GM23338 (cell line): ENCODE results near the gene CD163. TPM values are rescaled to one million over a fixed set of nuclear protein-coding genes. Genes with fewer than 3 reads are reported as not detected.

Source experiments
- ATAC-seq: fragments of 200-7000 bp; cut with Tn5 transposase; 3 replicates; pipeline ENCODE4 v1.9.1; 2020
- DNase-seq: peaks from one replicate; pipeline ENCODE4 v3.0.0-alpha.2; 2015; ENCODE audit warnings: low spot score
- H2AFZ ChIP-seq: fragments of 200-600 bp; sonication (generic); 2 replicates; pipeline ENCODE4 v1.8.0; 2016; ENCODE audit warnings: antibody characterized with exemption, mild to moderate bottlenecking, moderate library complexity
- H3F3A ChIP-seq: fragments of 200-600 bp; sonication (generic); replicated peaks from 2 replicates; pipeline ENCODE4 v1.8.0; 2017; ENCODE audit warnings: antibody characterized with exemption, mixed run types, low read depth
- H3K27ac ChIP-seq: fragments of 200-600 bp; sonication (generic); 2 replicates; pipeline ENCODE4 v1.6.1; 2016; ENCODE audit warnings: low read depth
- H3K27me3 ChIP-seq: fragments of 200-600 bp; sonication (generic); 2 replicates; pipeline ENCODE4 v1.8.0; 2016; ENCODE audit warnings: mild to moderate bottlenecking, mixed run types, moderate library complexity; ENCODE audit not compliant: insufficient read depth
- H3K36me3 ChIP-seq: fragments of 200-600 bp; sonication (generic); 2 replicates; pipeline ENCODE4 v1.8.0; 2016; ENCODE audit warnings: mild to moderate bottlenecking; ENCODE audit not compliant: insufficient read depth
- H3K4me1 ChIP-seq: fragments of 200-600 bp; sonication (generic); 2 replicates; pipeline ENCODE4 v1.8.0; 2016; ENCODE audit warnings: mild to moderate bottlenecking, moderate library complexity; ENCODE audit not compliant: insufficient read depth
- H3K4me2 ChIP-seq: fragments of 200-600 bp; sonication (generic); 2 replicates; pipeline ENCODE4 v1.7.1; 2017; ENCODE audit warnings: mixed run types
- H3K4me3 ChIP-seq: fragments of 200-600 bp; sonication (generic); 2 replicates; pipeline ENCODE4 v1.6.1; 2016; ENCODE audit warnings: mixed run types
- H3K79me2 ChIP-seq: fragments of 200-600 bp; sonication (generic); replicated peaks from 2 replicates; pipeline ENCODE4 v1.8.0; 2017; ENCODE audit warnings: mild to moderate bottlenecking; ENCODE audit not compliant: insufficient read depth
- H3K9me2 ChIP-seq: fragments of 200-600 bp; sonication (generic); 2 replicates; pipeline ENCODE4 v1.8.0; 2017; ENCODE audit not compliant: insufficient read depth
- H4K20me1 ChIP-seq: fragments of 200-600 bp; sonication (generic); replicated peaks from 2 replicates; pipeline ENCODE4 v1.8.0; 2017; ENCODE audit warnings: mild to moderate bottlenecking; ENCODE audit not compliant: insufficient read depth
- H3K27ac Mint-ChIP-seq: 2 replicates; pipeline ENCODE4 v1.8.0; 2020; ENCODE audit warnings: inconsistent platforms, mild to moderate bottlenecking, moderate library complexity, mixed read lengths
- H3K27me3 Mint-ChIP-seq: 3 replicates; pipeline ENCODE4 v1.8.0; 2022; ENCODE audit warnings: low read depth, mild to moderate bottlenecking, moderate library complexity, mixed read lengths, inconsistent platforms; ENCODE audit not compliant: insufficient read depth, poor library complexity
- H3K36me3 Mint-ChIP-seq: 3 replicates; pipeline ENCODE4 v1.8.0; 2021; ENCODE audit warnings: low read depth, mild to moderate bottlenecking, inconsistent platforms, moderate library complexity, mixed read lengths
- H3K4me1 Mint-ChIP-seq: 3 replicates; pipeline ENCODE4 v1.8.0; 2020; ENCODE audit warnings: mild to moderate bottlenecking, inconsistent platforms, mixed read lengths
- H3K4me3 Mint-ChIP-seq: 3 replicates; pipeline ENCODE4 v1.8.0; 2021; ENCODE audit warnings: moderate library complexity, mild to moderate bottlenecking, inconsistent platforms, mixed read lengths
- H3K9me3 Mint-ChIP-seq: 3 replicates; pipeline ENCODE4 v1.8.0; 2020; ENCODE audit warnings: moderate library complexity, mild to moderate bottlenecking, inconsistent platforms, mixed read lengths
- CREB1 ChIP-seq: fragments of 250-450 bp; sonication (Bioruptor Pico); IDR thresholded peaks from 2 replicates; pipeline ENCODE4 v1.5.0; 2020; ENCODE audit warnings: low read depth, mild to moderate bottlenecking, moderate library complexity
- CTCF ChIP-seq, 2 experiments: fragments of 200-600 bp in 1 of 2; sonication (generic) in 1 of 2; conservative IDR thresholded peaks; 2 replicates each; pipeline versions ENCODE4 v1.5.1 to v1.6.1; 2016 to 2017; ENCODE audit warnings: antibody characterized with exemption in 2 of 2, low read depth in 2 of 2, mild to moderate bottlenecking in 2 of 2, moderate library complexity in 1 of 2
- ETS1 ChIP-seq: IDR thresholded peaks from 2 replicates; pipeline ENCODE4 v1.6.1; 2016; ENCODE audit warnings: antibody characterized with exemption
- EZH2 ChIP-seq: fragments of 200-600 bp; sonication (generic); IDR thresholded peaks from one replicate; pipeline ENCODE4 v1.8.0; 2017; ENCODE audit warnings: antibody characterized with exemption, mild to moderate bottlenecking, low read depth; ENCODE audit not compliant: unreplicated experiment
- EZH2phosphoT487 ChIP-seq: fragments of 200-600 bp; sonication (generic); IDR thresholded peaks from one replicate; pipeline ENCODE4 v1.8.1; 2018; ENCODE audit warnings: antibody characterized with exemption; ENCODE audit not compliant: unreplicated experiment
- JUNB ChIP-seq: IDR thresholded peaks from one replicate; pipeline ENCODE4 v1.6.1; 2016; ENCODE audit warnings: antibody characterized with exemption; ENCODE audit not compliant: unreplicated experiment
- NANOG ChIP-seq: IDR thresholded peaks from 2 replicates; pipeline ENCODE4 v1.6.1; 2016; ENCODE audit warnings: antibody characterized with exemption, borderline replicate concordance
- REST ChIP-seq: IDR thresholded peaks from one replicate; pipeline ENCODE4 v1.6.1; 2018; ENCODE audit warnings: antibody characterized with exemption; ENCODE audit not compliant: unreplicated experiment
- ZNF331 ChIP-seq: fragments of 250-450 bp; sonication (Bioruptor Pico); IDR thresholded peaks from 2 replicates; pipeline ENCODE4 v1.5.0; 2020; ENCODE audit warnings: low read depth, mild to moderate bottlenecking, moderate library complexity
- polyA plus RNA-seq: library from polyadenylated mRNA; unstranded; fragments of >200 nt; fragmentation: Nextera tagmentation; extraction: Ambion mirVana; gene quantifications from 2 replicates; pipeline ENCODE4 v1.2.1, GENCODE V29; 2016
- total RNA-seq: library from RNA; depleted of rRNA; stranded (reverse); fragments of >200 nt; shearing (Covaris generic); gene quantifications from 2 replicates; pipeline ENCODE4 v1.2.3, GENCODE V29; 2014

CD163 gene
- total and polyA plus RNA-seq, 2 experiments from 2014 or later: not detected

- TF ChIP-seq CTCF (conservative IDR thresholded peaks at IDR 0.05; ENCODE audit: low read depth in 2 of 2) (no peak), ZNF331 (CRISPR knock-in tag) (no peak), REST (no peak)
These were observed 23.8 kb downstream of the CD163 start (continued) for GRCh38 chr12:7479771-7480170.

- Histone ChIP-seq H4K20me1 (no peaks in the 10 kb centered on the region), H3K27ac (no peak overlapping the region), H2AFZ (peak overlapping the region; percentile 11), H3K4me3 (no peak overlapping the region), H3K9me2 (peaks cover 5% of the 10 kb centered on the region; the same call in 1 of the 2 replicates), H3K36me3 (no peaks in the 10 kb centered on the region), H3K27me3 (no peaks in the 10 kb centered on the region), H3K4me1 (no peaks in the 10 kb centered on the region), H3F3A (no peaks in the 10 kb centered on the region), H3K79me2 (no peaks in the 10 kb centered on the region), H3K4me2 (no peak overlapping the region)
- Mint-ChIP-seq H3K4me3 (no peak overlapping the region), H3K4me1 (no peaks in the 10 kb centered on the region), H3K27me3 (no peaks in the 10 kb centered on the region), H3K27ac (no peak overlapping the region), H3K9me3 (peaks cover 3% of the 10 kb centered on the region; the same call in 1 of the 3 replicates), H3K36me3 (no peaks in the 10 kb centered on the region; the same call in 2 of the 3 replicates)
- DNase-seq (no peak), ATAC-seq (no peak)
- TF ChIP-seq EZH2 (no peak), EZH2phosphoT487 (no peak), ETS1 (no peak), CREB1 (CRISPR knock-in tag) (no peak), NANOG (no peak), REST (no peak), CTCF (conservative IDR thresholded peaks at IDR 0.05; ENCODE audit: low read depth in 2 of 2) (no peak), JUNB (no peak)
These were observed 31.5 kb downstream of the CD163 start for GRCh38 chr12:7472060-7472459.
